KBM-7 (cell line): ENCODE data around the gene YDJC.
"Not testable (repeated sequence)": the region's sequence is repeated elsewhere in the genome, so short reads cannot be mapped to it uniquely, and the experiment has no call there.

Source experiments
- DNase-seq: peaks from one replicate; pipeline ENCODE4 v3.0.0-alpha.2; 2015
- in situ Hi-C: fragments of 300-500 bp; cut with MboI; formaldehyde crosslinking; loops from 2 replicates; pipeline ENCODE4 v1.14.3; 2020; ENCODE audit warnings: low sequenced_read_pairs, low pct_unique_long_range_greater_than_20kb, mixed read lengths

Gene YDJC

GRCh38 chr22:21617337-21617736 lies 12.5 kb downstream of the YDJC start:
- in situ Hi-C loops, DNase-seq: not testable (repeated sequence)

DNA sequence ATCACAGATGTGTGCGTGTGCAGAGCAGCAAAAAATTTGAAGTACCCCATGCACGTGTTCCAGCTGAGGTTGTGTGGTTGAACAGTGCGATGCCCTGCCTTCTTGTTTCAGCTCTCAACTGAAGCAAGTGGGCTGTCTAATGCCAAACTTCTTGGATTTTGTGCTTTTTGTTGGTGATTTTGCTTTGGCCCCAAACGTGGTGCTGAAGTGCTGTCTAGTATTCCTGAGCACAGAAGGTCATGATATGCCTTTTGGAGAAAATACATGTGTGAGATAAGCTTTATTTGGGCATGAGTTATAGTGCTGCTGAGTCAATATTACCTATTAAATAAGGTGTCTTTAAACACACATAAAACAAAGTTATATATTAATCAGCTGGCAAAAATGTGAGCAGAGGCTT lies 14.1 kb downstream of the YDJC start:
- no peak for DNase-seq
- in situ Hi-C loops = no loop called here

- DNase-seq = no peak
- in situ Hi-C loops = no loop called here
Observed at GRCh38 chr22:21613553-21614233, 16.1 kb downstream of the YDJC start.

DNA sequence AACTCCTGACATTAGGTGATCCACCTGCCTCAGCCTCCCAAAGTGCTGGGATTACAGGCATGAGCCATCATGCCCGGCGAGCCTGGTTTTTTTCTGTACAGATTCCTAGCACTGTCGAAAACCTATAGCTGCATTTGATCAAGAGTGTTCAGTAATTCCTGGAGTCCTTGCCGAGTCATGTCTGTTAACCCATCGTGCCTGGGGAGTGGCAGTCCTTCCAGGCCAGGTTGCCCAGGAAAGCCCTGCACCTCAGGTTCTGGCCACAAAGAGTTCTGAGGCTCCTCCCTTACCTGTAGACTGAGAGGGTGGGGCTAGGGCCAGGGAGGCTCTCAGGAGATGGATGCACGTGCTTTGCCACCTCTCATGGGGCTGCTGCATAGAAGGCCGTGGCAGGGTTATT lies 17.0 kb downstream of the YDJC start:
- in situ Hi-C loops = no loop called here
- no peak for DNase-seq

DNA sequence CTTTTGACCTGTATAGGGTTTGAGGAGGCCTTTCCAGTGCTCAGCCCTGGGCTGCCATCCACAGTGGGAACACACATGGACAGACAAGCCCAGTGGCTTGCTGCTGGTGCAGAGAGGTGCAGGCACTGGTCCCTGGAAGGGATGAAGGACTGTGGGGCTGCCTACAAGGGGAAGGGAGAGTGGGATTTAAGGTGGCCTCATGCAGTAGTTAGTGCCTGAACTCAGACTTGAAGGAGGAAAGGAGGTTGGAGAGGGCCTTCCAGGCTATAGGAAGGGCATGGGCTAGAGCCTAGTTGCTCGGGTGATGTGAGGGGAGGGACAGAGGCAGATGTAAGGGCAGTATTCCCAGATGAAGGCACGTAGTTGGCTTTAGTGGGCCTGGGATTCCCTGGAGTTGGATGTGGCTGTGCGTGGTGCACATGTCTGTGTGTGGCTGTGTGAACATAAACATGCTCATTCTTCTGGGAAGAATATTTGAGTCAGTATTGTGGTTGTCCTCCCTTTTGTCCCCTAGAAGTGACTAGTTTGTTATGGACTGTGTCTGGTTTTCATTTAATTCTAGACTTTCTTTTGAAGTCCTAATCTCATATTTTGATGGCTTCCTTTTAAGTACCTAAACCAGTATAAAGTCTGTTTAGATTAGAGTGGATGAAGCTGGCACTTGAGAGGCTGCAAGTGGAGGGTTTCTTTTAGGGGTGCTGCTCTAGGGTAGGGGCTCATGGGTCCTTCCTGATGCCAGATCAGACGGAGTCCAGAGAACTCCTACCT lies 18.4 kb downstream of the YDJC start:
- in situ Hi-C loops = no loop called here

DNA sequence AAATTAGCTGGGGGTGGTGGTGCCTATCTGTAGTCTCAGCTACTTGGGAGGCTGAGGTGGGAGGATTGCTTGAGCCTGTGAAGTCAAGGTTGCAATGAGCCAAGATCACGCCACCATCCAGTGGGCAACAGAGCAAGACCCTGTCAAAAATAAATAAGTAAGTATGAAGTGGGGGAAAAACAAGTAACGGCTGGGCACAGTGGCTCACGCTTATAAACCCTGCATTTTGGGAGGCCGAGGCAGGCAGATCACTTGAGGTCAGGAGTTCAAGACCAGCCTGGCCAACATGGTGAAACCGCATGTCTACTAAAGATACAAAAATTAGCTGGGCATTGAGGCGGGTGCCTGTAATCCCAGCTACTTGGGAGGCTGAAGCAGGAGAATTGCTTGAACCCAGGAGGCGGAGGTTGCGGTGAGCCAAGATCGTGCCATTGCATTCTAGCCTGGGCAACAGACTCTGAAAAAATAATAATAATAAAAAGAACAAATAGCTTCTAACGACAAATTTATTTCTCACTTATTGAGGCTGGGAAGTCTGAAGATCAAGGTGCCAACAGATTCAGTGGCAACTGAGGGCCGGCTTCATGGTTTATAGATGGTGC lies 20.2 kb downstream of the YDJC start:
- DNase-seq, in situ Hi-C loops: not testable (repeated sequence)

More for the DNA sequence above, 18.4 kb downstream of the YDJC start:
- DNase-seq = no peak

GRCh38 chr22:21606775-21607174 lies 23.0 kb downstream of the YDJC start:
- in situ Hi-C loops = no loop called here
- DNase-seq = no peak

DNA sequence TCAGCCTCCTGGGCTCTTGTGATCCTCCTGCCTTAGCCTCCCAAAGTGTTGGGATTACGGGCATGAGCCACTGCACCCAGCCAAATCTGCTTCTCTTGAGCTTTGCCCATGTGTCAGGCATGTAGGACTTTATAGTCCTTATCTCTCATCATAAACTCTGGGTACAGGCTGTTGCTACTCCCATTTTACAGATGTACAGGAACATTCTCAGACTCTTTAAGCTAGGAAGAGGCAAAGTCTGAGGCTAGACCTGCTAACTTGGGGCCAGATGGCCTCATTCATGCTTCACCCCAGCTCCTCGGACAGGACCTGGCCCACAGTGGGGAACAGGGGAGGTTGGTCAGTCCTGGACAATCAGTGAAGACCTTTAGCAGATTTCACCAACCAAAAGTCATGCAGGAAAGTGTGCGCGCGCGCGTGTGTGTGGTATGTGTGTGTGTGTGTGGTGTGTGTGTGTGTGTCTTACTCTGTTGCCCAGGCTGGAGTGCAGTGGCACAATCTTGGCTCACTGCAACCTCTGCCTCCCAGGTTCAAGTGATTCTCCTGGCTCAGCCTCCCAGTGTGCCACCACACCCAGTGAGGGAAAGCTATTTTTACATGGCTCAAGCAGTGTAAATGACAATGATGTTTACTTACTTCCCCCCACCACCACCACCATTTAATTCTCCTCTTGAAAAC lies 23.8 kb downstream of the YDJC start:
- in situ Hi-C loops = no loop called here
- DNase-seq = no peak

GRCh38 chr22:21603973-21604372 lies 25.8 kb downstream of the YDJC start:
- no peak for DNase-seq
- in situ Hi-C loops = no loop called here

- DNase-seq = no peak
- in situ Hi-C loops = no loop called here
Observed at GRCh38 chr22:21602579-21602978, 27.2 kb downstream of the YDJC start.

DNA sequence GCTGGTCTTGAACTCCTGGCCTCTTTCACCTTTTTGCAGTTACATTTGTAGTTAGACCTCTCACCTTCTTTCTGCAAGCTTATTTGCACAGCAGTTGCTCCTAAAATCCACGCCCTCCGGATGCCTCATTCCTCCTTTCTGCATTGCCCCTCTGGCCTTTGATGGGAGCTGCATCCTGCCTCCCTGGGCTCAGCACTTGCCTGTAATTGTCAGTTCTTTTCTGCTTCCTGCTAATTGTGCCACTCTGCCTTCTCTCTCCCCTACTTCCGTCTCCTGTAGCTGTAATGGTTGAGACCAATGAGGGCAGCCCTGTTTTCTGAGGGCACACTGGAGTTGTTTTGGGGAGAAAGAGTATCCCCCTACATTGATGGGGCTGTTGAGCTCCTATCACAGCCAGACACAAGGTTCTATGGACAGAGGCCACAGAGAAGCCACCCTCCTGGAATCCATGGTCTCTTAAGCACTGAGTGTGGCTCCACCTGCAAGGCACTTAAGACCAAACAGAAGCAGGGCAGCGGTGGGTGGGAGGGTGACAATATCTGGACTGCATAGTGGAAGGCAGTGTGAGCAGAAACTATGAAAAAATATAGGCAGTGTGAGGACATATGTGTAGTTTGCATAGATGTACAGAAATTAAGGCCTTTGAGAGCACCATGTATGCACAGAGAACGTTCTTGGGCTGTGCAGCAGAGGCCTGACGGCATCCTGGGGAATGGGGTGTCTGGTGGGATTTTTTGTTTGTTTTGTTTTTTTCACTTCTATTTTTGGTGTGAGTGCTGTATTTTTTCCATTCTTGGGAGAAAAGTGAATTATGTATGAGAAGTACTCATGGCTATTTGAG lies 30.5 kb downstream of the YDJC start:
- in situ Hi-C loops = no loop called here
- no peak for DNase-seq

DNA sequence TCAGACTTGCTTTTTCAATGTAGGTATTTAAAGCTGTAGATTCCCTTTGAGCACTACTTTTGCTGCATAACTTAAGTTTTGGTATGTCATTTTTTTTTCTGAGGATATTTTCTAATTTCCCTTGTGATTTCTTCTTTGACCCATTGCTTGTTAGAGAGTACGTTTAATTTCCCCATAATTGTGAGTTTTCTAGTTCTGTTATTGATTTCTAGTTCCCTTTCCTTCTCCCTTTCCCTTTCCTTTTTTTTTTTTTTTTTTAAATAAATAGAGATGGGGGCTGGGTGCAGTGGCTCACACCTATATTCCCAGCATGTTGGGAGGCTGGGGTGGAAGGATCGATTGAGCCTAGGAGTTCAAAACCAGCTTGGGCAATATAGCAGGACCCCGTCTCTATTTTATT lies 31.5 kb downstream of the YDJC start:
- DNase-seq = no peak
- in situ Hi-C loops = no loop called here

DNA sequence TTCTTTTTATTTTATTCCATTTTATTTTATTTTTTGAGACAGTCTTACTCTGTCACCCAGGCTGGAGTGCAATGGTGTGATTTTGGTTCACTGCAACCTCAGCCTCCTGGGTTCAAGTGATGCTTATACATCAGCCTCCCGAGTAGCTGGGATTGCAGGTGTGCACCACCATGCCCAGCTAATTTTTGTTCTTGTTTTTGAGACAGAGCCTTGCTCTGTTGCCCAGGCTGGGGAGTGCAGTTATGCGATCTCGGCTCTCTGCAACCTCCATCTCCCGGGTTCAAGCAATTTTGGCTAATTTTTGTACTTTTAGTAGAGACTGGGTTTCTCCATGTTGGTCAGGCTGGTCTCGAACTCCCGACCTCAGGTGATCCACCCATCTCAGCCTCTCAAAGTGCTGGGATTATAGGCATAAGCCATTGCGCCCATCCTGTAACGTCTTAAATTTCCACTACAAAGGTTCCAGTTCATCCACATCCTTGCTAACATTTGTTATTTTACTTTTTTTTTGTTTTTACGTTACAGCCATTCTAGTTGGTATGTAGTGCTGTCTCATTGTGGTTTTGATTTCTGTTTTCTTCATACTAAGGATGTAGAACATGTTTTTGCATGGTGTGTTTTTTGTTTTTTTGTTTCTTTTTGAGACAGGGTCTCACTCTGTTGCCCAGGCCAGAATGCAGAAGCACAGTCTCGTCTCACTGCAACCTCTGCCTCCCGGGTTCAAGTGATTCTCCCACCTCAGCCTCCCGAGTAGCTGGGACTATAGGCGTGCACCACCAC lies 33.3 kb downstream of the YDJC start:
- in situ Hi-C loops, DNase-seq: not testable (repeated sequence)

DNA sequence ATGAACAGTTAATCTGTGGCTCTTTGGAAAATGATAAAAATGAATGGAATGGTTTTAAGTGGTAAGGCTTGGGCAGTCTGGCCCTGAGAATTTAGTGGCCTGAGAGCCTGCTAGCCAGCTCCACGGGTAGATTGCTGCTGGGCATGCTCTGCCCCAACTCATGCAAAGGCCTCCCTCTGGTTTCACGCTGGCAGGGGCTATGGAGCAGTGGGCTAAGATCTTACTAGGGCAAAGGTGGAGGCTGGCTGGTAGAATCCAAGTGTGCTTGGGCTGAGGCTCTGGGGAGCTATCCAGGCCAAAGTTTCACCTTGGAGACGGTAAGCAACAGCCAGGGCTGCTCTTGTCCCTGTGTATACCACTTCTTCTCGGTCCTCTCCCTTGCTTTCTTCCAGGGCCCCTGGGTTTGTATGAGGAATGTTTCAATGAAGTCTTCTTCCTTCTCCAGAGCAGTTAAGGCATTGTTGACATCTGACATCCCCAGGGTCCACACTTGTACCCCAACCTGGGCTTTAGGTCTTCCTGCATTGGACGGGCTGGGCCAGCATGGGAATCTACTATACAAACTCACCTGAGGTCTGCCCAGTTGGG lies 34.9 kb downstream of the YDJC start:
- in situ Hi-C loops = no loop called here
- no peak for DNase-seq

GRCh38 chr22:21593406-21594232 lies 36.2 kb downstream of the YDJC start:
- in situ Hi-C loops = no loop called here
- DNase-seq = no peak

GRCh38 chr22:21592422-21592821 lies 37.4 kb downstream of the YDJC start:
- DNase-seq = no peak
- in situ Hi-C loops = no loop called here

DNA sequence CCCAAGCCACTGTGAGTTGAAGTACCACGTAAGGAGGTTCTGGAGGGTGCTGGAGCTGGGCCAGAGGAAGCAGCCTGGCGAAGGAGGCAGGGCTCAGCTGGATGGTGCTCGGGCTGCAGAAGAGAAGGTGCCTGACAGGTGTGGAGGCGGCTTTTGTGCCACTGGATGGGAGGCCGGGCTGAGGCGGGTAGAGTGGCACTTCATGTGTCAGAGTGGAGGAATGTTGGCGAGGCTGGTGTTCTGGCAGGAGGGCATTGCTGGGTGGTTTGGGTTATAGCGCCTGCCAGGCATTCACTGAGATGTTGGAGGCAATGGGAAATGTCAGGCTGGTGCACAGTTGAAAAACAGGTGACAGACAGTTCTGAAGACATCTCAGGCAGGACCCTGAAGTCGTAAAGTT lies 38.1 kb downstream of the YDJC start:
- in situ Hi-C loops = no loop called here
- no peak for DNase-seq
